Stimulated activated CD8-positive, alpha-beta memory T cell treated with anti-CD3 and anti-CD28 coated beads, Interleukin-15, amount 100 ng/mL, for 1 hour (primary cell): ENCODE results near the gene HOXC6.
A peak's percentile ranks its signal among the peaks of the same experiment; 100 is the strongest.

Experiments
- DNase-seq: peaks from one replicate; pipeline ENCODE4 v3.0.0-alpha.2; 2020; ENCODE audit warnings: low read depth

Gene HOXC6

DNA sequence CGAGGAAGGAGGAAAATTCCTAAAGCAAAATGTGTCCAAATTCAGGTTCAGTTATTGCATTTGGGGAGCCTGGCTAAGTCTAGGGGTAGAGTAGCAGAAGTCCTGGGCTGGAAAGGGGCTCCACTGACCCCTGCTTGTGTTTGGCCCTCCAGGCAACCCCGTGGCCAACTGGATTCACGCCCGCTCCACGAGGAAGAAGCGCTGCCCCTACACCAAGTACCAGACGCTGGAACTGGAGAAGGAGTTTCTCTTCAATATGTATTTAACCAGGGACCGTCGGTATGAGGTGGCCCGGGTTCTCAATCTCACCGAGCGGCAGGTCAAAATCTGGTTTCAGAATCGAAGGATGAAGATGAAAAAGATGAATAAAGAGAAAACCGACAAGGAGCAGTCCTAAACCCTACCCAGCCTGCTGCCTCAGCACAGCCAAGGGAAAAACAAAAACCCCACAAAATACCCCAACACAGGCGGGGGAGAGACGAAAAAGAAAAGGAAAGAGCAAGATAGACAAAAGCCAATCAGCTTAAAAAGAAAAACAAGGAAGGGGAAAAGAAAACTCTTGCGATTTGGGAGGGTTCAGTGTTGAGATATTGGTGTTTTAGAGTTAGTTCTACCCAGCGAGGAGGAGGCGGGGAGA, 25.8 kb upstream of the HOXC6 start:
- no peak for DNase-seq

GRCh38 chr12:54002915-54003389, 25.3 kb upstream of the HOXC6 start:
- DNase-seq = no peak

GRCh38 chr12:54003625-54004024, 24.6 kb upstream of the HOXC6 start:
- no peak for DNase-seq

- no peak for DNase-seq
Measured at GRCh38 chr12:54004063-54004840, 24.0 kb upstream of the HOXC6 start.

GRCh38 chr12:54004841-54005530, 23.3 kb upstream of the HOXC6 start:
- DNase-seq = no peak

DNA sequence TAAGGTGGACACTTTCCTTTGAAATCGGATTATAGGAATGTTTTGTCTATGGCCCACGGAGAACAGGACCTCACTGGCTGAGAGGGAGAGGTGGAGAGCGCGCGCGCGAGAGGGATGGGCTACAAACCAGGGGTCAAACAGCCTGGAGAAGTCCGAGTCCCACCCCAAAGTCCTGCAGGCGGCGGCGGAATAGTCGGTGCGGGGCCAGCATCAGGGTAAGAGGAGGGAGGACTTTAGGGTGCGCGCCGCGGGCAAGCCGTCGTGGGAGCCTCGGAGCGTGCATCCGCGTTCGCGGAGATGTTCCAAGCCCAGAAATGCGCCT, 22.7 kb upstream of the HOXC6 start:
- DNase-seq = no peak

DNA sequence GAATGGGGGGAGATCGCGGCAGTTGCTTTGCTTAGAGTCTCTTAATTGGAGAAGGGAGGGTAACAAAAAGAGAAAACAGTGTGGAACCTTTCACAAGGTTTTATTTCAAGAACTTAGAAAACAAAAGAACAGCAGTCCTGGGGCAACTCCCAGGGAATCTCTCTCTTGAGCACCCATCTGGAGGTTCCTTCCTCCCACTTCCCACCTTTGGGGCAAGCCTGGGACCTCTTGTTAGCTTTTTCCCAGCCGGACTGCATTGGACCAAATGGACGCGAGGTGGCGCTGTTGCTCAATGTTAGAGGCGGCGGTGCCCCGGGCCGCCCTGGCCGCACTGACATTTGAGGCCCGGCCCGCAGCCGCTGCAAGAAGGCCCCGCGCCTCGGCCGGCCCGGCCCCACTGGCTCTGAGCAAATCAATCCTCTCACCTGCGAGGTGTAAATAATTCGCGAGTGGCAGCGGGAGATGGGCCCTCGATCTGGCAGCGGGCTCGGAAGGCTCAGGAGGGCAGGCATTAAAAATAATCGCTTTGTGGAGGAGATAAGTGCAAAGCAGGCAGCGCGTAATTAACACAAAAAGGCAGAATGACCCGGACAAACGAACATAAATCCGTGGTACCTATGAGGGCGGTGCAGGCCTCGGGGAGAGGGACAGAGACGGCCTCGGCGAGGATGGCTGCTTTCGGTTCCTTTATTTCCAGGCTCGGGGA, 22.2 kb upstream of the HOXC6 start:
- peak; percentile 83 for DNase-seq

DNA sequence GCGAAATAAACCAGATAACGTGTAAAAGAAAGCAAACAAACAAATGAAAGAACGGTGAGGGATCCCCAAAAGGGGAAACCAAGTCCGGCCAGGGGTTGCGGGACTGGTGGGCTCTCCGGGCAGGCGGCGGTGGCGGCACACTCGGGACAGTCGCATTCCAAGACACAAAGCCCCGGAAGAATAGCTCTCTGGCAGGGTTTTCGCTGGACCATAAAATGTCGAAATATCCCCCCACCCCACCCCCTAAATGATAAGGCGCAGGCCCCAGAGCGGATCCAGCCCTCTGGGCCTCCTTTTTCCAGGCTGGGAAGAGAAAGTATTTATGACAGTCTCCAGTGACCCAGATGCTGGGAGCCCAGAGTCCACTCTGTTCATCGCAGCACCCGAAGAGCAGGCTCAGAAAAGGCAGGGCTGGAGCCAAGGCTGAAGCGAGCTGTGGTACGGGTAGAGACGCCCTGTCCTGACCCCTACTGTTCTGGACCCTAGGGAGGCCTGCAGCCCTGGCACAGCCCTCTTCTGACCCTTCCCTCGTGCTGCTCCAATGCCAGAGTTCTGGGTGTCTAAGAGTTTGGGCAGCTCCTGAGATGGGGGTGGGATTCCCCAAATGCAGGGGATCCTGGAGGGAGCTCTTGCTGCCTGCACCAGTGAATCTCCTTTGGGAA, 21.6 kb upstream of the HOXC6 start:
- DNase-seq = no peak

- DNase-seq = no peak
Measured at GRCh38 chr12:54007538-54008259, 20.5 kb upstream of the HOXC6 start.

GRCh38 chr12:54008260-54008552, 20.0 kb upstream of the HOXC6 start:
- DNase-seq = no peak

DNA sequence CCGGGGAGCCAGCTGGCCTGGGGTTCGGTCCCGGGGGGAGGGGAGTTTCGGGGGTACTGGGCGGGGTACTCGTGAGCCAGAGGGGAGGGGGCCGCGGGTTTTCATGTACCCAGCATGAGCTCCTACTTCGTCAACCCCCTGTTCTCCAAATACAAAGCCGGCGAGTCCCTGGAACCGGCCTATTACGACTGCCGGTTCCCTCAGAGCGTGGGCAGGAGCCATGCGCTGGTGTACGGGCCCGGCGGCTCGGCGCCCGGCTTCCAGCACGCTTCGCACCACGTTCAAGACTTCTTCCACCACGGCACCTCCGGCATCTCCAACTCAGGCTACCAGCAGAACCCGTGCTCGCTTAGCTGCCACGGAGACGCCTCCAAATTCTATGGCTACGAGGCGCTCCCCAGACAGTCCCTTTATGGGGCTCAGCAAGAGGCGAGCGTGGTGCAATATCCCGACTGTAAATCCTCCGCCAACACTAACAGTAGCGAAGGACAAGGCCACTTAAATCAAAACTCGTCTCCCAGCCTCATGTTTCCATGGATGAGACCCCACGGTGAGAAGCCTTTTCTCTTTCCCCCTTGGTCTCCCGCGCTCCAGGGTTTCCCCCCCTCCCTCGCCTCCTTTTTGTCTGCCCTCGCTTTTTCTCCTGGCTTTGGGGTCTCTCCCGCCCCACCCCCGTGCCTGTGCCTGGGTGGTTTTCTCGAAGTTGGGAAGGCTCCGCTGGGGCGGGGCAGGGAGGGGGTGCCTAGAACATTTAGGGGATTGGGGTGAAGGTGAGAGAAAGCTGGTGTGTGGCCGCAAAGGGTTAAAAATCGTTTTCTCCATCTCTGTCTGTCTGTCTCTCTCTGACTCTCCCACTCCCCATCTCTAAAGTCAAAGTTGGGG, 18.8 kb upstream of the HOXC6 start:
- no peak for DNase-seq

- DNase-seq = no peak
Measured at GRCh38 chr12:54010053-54010971, 17.9 kb upstream of the HOXC6 start.

GRCh38 chr12:54010972-54011664, 17.1 kb upstream of the HOXC6 start:
- no peak for DNase-seq

DNA sequence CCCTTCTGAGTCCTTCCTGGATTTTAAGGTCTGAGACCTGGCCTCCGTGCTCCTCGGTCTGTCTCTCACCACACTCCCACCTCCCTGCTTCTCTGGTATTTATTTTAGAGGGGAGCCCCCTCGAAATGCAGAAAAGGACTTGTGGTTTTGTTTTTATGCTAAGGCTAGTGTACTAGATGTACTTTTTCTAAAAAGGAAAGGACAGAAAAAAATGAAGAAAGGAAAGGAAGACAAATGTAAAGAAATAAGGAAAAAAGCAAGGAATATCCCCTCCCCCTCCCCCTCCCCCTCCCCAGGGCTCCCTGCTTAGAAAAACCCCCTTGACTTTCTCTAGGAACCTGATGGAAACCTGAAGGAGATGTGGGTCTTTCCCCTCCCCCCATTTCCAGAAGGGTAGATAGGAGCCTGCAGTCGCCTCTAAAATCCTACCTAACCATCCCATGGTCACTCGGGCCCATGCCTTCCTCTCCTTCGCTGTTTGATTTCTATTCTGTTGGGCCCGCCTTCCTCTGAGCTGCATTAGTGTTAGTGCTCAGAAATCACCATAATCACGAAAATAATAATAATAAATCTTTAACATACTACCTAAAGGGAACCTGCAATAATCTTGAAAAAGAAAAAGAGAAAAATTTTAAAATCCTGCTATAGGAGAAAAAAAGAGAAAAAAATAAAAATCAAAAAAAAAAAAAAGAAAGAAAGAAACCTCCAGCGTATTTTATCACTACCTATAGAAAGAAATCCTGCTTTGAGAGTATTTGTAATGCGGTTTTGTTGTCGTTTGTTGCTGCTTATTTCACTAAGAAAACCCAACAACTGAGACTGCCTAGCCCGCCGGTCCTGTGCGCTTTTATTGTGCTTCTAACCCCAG, 16.3 kb upstream of the HOXC6 start:
- DNase-seq = no peak

- no peak for DNase-seq
Measured at GRCh38 chr12:54012631-54013409, 15.4 kb upstream of the HOXC6 start.

DNA sequence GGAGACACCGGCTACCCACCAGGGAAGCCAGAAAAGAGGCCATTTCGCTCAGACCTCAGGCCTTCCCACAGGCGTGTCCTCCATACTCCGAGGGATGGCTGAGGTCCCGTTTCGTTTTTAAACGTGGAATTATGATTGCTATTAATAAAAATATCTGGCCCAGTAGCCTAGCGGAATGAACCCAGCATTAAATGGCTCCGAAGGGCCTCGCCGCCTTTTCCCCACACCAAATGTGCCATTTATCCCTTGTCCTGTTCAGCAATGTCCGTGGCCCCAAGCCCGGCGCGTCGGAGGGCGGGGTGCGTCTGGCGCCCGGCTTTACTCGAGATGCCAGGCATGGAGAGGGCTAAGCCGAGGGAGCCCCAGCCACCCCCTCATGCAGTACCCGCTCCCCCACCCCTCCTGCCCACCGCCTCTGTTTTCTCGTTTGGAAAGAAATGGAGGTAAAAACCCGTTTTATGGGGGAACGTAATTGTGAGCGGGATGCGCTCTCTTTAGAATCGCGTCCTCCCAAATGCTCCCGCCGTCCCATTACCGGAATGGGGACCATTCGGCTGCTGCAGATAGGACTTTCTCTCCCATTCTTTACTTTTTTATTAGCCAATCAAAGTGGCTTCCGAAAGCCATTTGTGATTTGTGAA, 13.7 kb upstream of the HOXC6 start:
- no peak for DNase-seq
